SK-N-MC (cell line): ENCODE results near the gene ARCN1.
A peak's percentile ranks its signal among the peaks of the same experiment; 100 is the strongest.

Experiments used
- DNase-seq: peaks from one replicate; pipeline ENCODE4 v3.0.0-alpha.2; 2011; ENCODE audit warnings: low read depth, low spot score
- H3K27ac ChIP-seq: fragments of 200-600 bp; sonication (generic); 2 replicates; pipeline ENCODE4 v1.5.1; 2016; ENCODE audit warnings: mixed run types
- H3K36me3 ChIP-seq: fragments of 200-600 bp; sonication (generic); 2 replicates; pipeline ENCODE4 v1.6.1; 2017; ENCODE audit warnings: antibody characterized with exemption, low read length, mixed read lengths; ENCODE audit not compliant: insufficient read depth
- H3K4me3 ChIP-seq: fragments of 200-600 bp; sonication (generic); 2 replicates; pipeline ENCODE4 v1.5.1; 2016
- H3K9ac ChIP-seq: fragments of 200-600 bp; sonication (generic); 2 replicates; pipeline ENCODE4 v1.8.0; 2017; ENCODE audit warnings: mixed run types, mixed read lengths; ENCODE audit not compliant: insufficient read length
- H3K9me3 ChIP-seq: fragments of 200-600 bp; sonication (generic); 2 replicates; pipeline ENCODE4 v1.6.1; 2017; ENCODE audit warnings: low read depth, mild to moderate bottlenecking, antibody characterized with exemption, low read length, moderate library complexity, mixed read lengths
- EZH2 ChIP-seq: fragments of 200-600 bp; sonication (generic); IDR thresholded peaks from one replicate; pipeline ENCODE4 v1.6.1; 2017; ENCODE audit warnings: antibody characterized with exemption
- FOXP2 ChIP-seq: optimal IDR thresholded peaks from 2 replicates; pipeline ENCODE3; 2011; ENCODE audit warnings: mild to moderate bottlenecking, moderate library complexity; ENCODE audit not compliant: insufficient read depth; ENCODE audit errors: extremely low read length, control extremely low read depth
- POLR2AphosphoS5 ChIP-seq: IDR thresholded peaks from 2 replicates; pipeline ENCODE4 v1.6.1; 2012; ENCODE audit warnings: mild to moderate bottlenecking, low read depth, low read length, borderline replicate concordance

Gene ARCN1

GRCh38 chr11:118572061-118572980 is at the start of gene ARCN1:
Gene ARCN1 (plus strand): TSS chr11:118572409. CDS start chr11:118572548, 139 bp downstream.
- H3K27ac ChIP-seq, result peak within 1 kb of the TSS; percentile 79
- no peak for DNase-seq
- no peaks in the 10 kb centered on the region; the same call in 1 of the 2 replicates for H3K36me3 ChIP-seq
- TF ChIP-seq FOXP2, result no peak
- TF ChIP-seq POLR2AphosphoS5, result peak; percentile 74
- no peak for TF ChIP-seq EZH2
- peak within 1 kb of the TSS; percentile 98 for H3K4me3 ChIP-seq
- H3K9me3 ChIP-seq, result no peaks in the 10 kb centered on the region
- peak within 1 kb of the TSS; percentile 98 for H3K9ac ChIP-seq

GRCh38 chr11:118522571-118523072 is 49.6 kb upstream of the ARCN1 start:
- Histone ChIP-seq H3K9me3 (no peaks in the 10 kb centered on the region), H3K4me3 (no peak overlapping the region), H3K36me3 (peaks cover 62% of the 10 kb centered on the region), H3K27ac (no peak overlapping the region), H3K9ac (no peak overlapping the region)
- TF ChIP-seq FOXP2 (no peak), EZH2 (no peak), POLR2AphosphoS5 (no peak)
- no peak for DNase-seq

GRCh38 chr11:118524356-118524755 is 47.9 kb upstream of the ARCN1 start:
- no peak for TF ChIP-seq FOXP2
- TF ChIP-seq POLR2AphosphoS5, result no peak
- no peak for TF ChIP-seq EZH2
- no peak overlapping the region for H3K4me3 ChIP-seq
- H3K9me3 ChIP-seq, result no peaks in the 10 kb centered on the region
- H3K9ac ChIP-seq, result no peak overlapping the region
- no peak for DNase-seq
- H3K36me3 ChIP-seq, result peaks cover 54% of the 10 kb centered on the region
- no peak overlapping the region for H3K27ac ChIP-seq

GRCh38 chr11:118524757-118525470 is 47.3 kb upstream of the ARCN1 start:
- H3K9ac ChIP-seq, result no peak overlapping the region

GRCh38 chr11:118526688-118527087 is 45.5 kb upstream of the ARCN1 start:
- H3K4me3 ChIP-seq, result no peak overlapping the region

More at GRCh38 chr11:118524757-118525470, 47.3 kb upstream of the ARCN1 start:
- H3K27ac ChIP-seq, result no peak overlapping the region
- peaks cover 49% of the 10 kb centered on the region for H3K36me3 ChIP-seq
- no peak overlapping the region for H3K4me3 ChIP-seq
- H3K9me3 ChIP-seq, result no peaks in the 10 kb centered on the region
- no peak for TF ChIP-seq EZH2
- TF ChIP-seq POLR2AphosphoS5, result no peak
- TF ChIP-seq FOXP2, result no peak
- DNase-seq, result no peak

GRCh38 chr11:118527109-118527508 is 45.1 kb upstream of the ARCN1 start, which contains the start of gene TTC36:
Gene TTC36 (plus strand): TSS chr11:118527474. CDS start chr11:118527495, 21 bp downstream.
- DNase-seq, result no peak
- Histone ChIP-seq H3K4me3 (no peak within 1 kb of the TSS), H3K36me3 (peaks cover 27% of the 10 kb centered on the region), H3K27ac (no peak within 1 kb of the TSS), H3K9ac (no peak within 1 kb of the TSS), H3K9me3 (no peaks in the 10 kb centered on the region)
- TF ChIP-seq POLR2AphosphoS5 (no peak), FOXP2 (no peak), EZH2 (no peak)

More at GRCh38 chr11:118526688-118527087, 45.5 kb upstream of the ARCN1 start:
- no peak for DNase-seq
- no peak overlapping the region for H3K9ac ChIP-seq
- H3K27ac ChIP-seq, result no peak overlapping the region
- peaks cover 31% of the 10 kb centered on the region for H3K36me3 ChIP-seq
- TF ChIP-seq EZH2 (no peak), POLR2AphosphoS5 (no peak), FOXP2 (no peak)
- H3K9me3 ChIP-seq, result no peaks in the 10 kb centered on the region

- Histone ChIP-seq H3K27ac (no peak overlapping the region), H3K36me3 (peaks cover 15% of the 10 kb centered on the region), H3K9me3 (no peaks in the 10 kb centered on the region), H3K4me3 (no peak overlapping the region), H3K9ac (no peak overlapping the region)
- TF ChIP-seq FOXP2, result no peak
- TF ChIP-seq EZH2, result no peak
- no peak for TF ChIP-seq POLR2AphosphoS5
- DNase-seq, result no peak
These were observed 43.7 kb upstream of the ARCN1 start for GRCh38 chr11:118528511-118528910.

- H3K9me3 ChIP-seq, result no peaks in the 10 kb centered on the region
- DNase-seq, result no peak
- peak overlapping the region; percentile 88 for H3K4me3 ChIP-seq
- no peak for TF ChIP-seq EZH2
- no peak for TF ChIP-seq POLR2AphosphoS5
- TF ChIP-seq FOXP2, result no peak
- H3K36me3 ChIP-seq, result peaks cover 6% of the 10 kb centered on the region
- H3K27ac ChIP-seq, result no peak overlapping the region
- no peak overlapping the region for H3K9ac ChIP-seq
These were observed 42.5 kb upstream of the ARCN1 start for GRCh38 chr11:118529584-118530175.
